Endothelial cell of umbilical vein (primary cell): ENCODE measurements around the gene LRIG1. TPM values are rescaled to one million over a fixed set of nuclear protein-coding genes. Genes with fewer than 3 reads are reported as not detected.

Experiments
- BruUV-seq: library from RNA; stranded (reverse); fragments of 400-500 nt; replicated peaks from 2 replicates; lab custom pipeline; 2021; lab: Mats Ljungman, UMichigan
- CTCF ChIA-PET: fragments of 300-600, 350-600 bp; sonication (Branson Sonifier 250); formaldehyde crosslinking; loops from one replicate; lab custom pipeline; 2021; ENCODE audit warnings: antibody characterized with exemption, inconsistent platforms; lab: Charles Lee
- POLR2A ChIA-PET: fragments of 300-600, 350-600 bp; sonication (Branson Sonifier 250); formaldehyde crosslinking; loops from one replicate; lab custom pipeline; 2021; ENCODE audit warnings: antibody characterized with exemption, inconsistent platforms; lab: Charles Lee
- DNase-seq: peaks from one replicate; pipeline ENCODE4 v3.0.0-alpha.2; 2011; ENCODE audit warnings: low read depth, low spot score
- FAIRE-seq: peaks from 2 replicates; lab custom pipeline; 2011; peaks lifted over from hg19 to GRCh38; lab: Jason Lieb, UNC
- H2AFZ ChIP-seq: 2 replicates; pipeline ENCODE4 v1.6.0; 2012; ENCODE audit warnings: low read depth, low read length, control low read depth, inconsistent platforms
- H3K27ac ChIP-seq: 2 replicates; pipeline ENCODE4 v1.5.1; 2011; ENCODE audit warnings: low read depth, mild to moderate bottlenecking, control low read depth, low read length, moderate library complexity; ENCODE audit not compliant: insufficient read depth
- H3K27me3 ChIP-seq, 2 experiments: 2 replicates each; pipeline versions ENCODE4 v1.6.0 to v1.6.1; 2011; ENCODE audit warnings: low read length in 2 of 2, mixed read lengths in 1 of 2; ENCODE audit not compliant: control insufficient read depth in 2 of 2, insufficient read depth in 2 of 2
- H3K36me3 ChIP-seq, 2 experiments: 2 replicates in 1 of 2; 3 replicates in 1 of 2; pipeline ENCODE4 v1.5.1; 2011; ENCODE audit warnings: low read length in 2 of 2, mild to moderate bottlenecking in 1 of 2, moderate library complexity in 1 of 2; ENCODE audit not compliant: control insufficient read depth in 2 of 2, insufficient read depth in 2 of 2; ENCODE audit errors: extremely low read depth in 1 of 2
- H3K4me1 ChIP-seq: 3 replicates; pipeline ENCODE4 v1.5.1; 2011; ENCODE audit warnings: mild to moderate bottlenecking, low read length; ENCODE audit not compliant: control insufficient read depth, insufficient read depth; ENCODE audit errors: extremely low read depth
- H3K4me2 ChIP-seq: 2 replicates; pipeline ENCODE4 v1.6.1; 2011; ENCODE audit warnings: low read length, control low read depth, mixed read lengths; ENCODE audit not compliant: insufficient read depth
- H3K4me3 ChIP-seq, 3 experiments: fragments of 200-600 bp in 1 of 3; sonication (generic), shearing (Covaris generic) in 1 of 3; replicated peaks in 1 of 3; 2 replicates each; pipeline ENCODE4 v1.5.1; 2011 to 2016; ENCODE audit warnings: control low read depth in 3 of 3, low read length in 3 of 3, mild to moderate bottlenecking in 2 of 3, inconsistent platforms in 1 of 3, low read depth in 1 of 3, moderate library complexity in 1 of 3; ENCODE audit not compliant: insufficient read depth in 1 of 3
- H3K79me2 ChIP-seq: 2 replicates; pipeline ENCODE4 v1.6.0; 2012; ENCODE audit warnings: low read length, inconsistent platforms; ENCODE audit not compliant: control insufficient read depth, insufficient read depth
- H3K9ac ChIP-seq: replicated peaks from 2 replicates; pipeline ENCODE3; 2011; ENCODE audit warnings: low read length, control low read depth; ENCODE audit not compliant: insufficient read depth; ENCODE audit errors: extremely low read depth
- H3K9me1 ChIP-seq: replicated peaks from 3 replicates; pipeline ENCODE4 v1.6.0; 2011; ENCODE audit warnings: mild to moderate bottlenecking, low read length; ENCODE audit not compliant: control insufficient read depth, insufficient read depth; ENCODE audit errors: extremely low read depth
- H3K9me3 ChIP-seq: replicated peaks from 2 replicates; pipeline ENCODE4 v1.5.1; 2012; ENCODE audit warnings: low read length, inconsistent platforms; ENCODE audit not compliant: control insufficient read depth, insufficient read depth
- H4K20me1 ChIP-seq: replicated peaks from 2 replicates; pipeline ENCODE3; 2011; ENCODE audit warnings: mild to moderate bottlenecking, low read length; ENCODE audit not compliant: control insufficient read depth, insufficient read depth; ENCODE audit errors: extremely low read depth
- CTCF ChIP-seq, 2 donors: IDR thresholded peaks; 1 replicate in 1 of 2; 2 replicates in 1 of 2; pipeline ENCODE4 v1.5.1; 2011; ENCODE audit warnings: low read length in 2 of 2, mild to moderate bottlenecking in 2 of 2, moderate library complexity in 2 of 2, control low read depth in 1 of 2, inconsistent platforms in 1 of 2, low read depth in 1 of 2; ENCODE audit not compliant: insufficient read depth in 1 of 2; ENCODE audit errors: extremely low read depth in 1 of 2
- EZH2 ChIP-seq: IDR thresholded peaks from 2 replicates; pipeline ENCODE4 v1.6.1; 2012; ENCODE audit warnings: borderline replicate concordance, low read depth, mild to moderate bottlenecking, moderate library complexity, low read length, inconsistent platforms; ENCODE audit not compliant: severe bottlenecking
- FOS ChIP-seq: IDR thresholded peaks from 2 replicates; pipeline ENCODE4 v1.6.1; 2011; ENCODE audit warnings: mild to moderate bottlenecking, low read length, moderate library complexity, borderline replicate concordance; ENCODE audit not compliant: insufficient read depth
- GATA2 ChIP-seq: IDR thresholded peaks from 2 replicates; pipeline ENCODE4 v1.7.0; 2011; ENCODE audit warnings: low read depth, mild to moderate bottlenecking, moderate library complexity, mixed read lengths, low read length; ENCODE audit not compliant: insufficient read length, insufficient read depth
- JUN ChIP-seq: IDR thresholded peaks from 2 replicates; pipeline ENCODE4 v1.6.1; 2011; ENCODE audit warnings: borderline replicate concordance, low read depth; ENCODE audit not compliant: insufficient read length, insufficient read depth
- MAX ChIP-seq: IDR thresholded peaks from 2 replicates; pipeline ENCODE4 v1.6.1; 2011; ENCODE audit not compliant: insufficient read depth, insufficient read length
- MYC ChIP-seq: IDR thresholded peaks from one replicate; pipeline ENCODE4 v1.6.1; 2011; ENCODE audit warnings: mild to moderate bottlenecking, low read depth, low read length
- POLR2A ChIP-seq: IDR thresholded peaks from 2 replicates; pipeline ENCODE4 v1.6.1; 2012; ENCODE audit warnings: low read depth, mild to moderate bottlenecking, control low read depth, low read length
- POLR2AphosphoS5 ChIP-seq: IDR thresholded peaks from 2 replicates; pipeline ENCODE4 v1.6.1; 2012; ENCODE audit warnings: low read depth, mild to moderate bottlenecking, control low read depth, low read length, moderate library complexity; ENCODE audit not compliant: insufficient read depth
- dilution Hi-C: fragments of 300-500 bp; cut with MboI; formaldehyde crosslinking; loops from one replicate; pipeline ENCODE4 v1.15.0; 2019; ENCODE audit warnings: low sequenced_read_pairs; ENCODE audit not compliant: extremely low pct_ligation_motif_present
- intact Hi-C: fragments of 100-400 bp; cut with micrococcal nuclease; formaldehyde crosslinking; loops from one replicate; pipeline ENCODE4 v1.10.0; 2022
- polyA plus RNA-seq, 4 experiments: library from polyadenylated mRNA; depleted of rRNA in 3 of 4; stranded (reverse) in 3 of 4; unstranded in 1 of 4; fragments of >200 nt; gene quantifications; 2 replicates each; pipeline versions ENCODE4 v1.2.1 to v1.2.3, GENCODE V29; 2011 to 2012; ENCODE audit warnings: missing spikeins in 1 of 4
- total RNA-seq: library from RNA; stranded (reverse); gene quantifications from 2 replicates; pipeline ENCODE4 v1.2.3, GENCODE V29; 2021

LRIG1 gene
- total and polyA plus RNA-seq, 2 donors (not counting 3 experiments of a cell fraction or from before 2014, with no cell fraction given), result 50.3 to 52.2 TPM

- intact Hi-C loops, result no loop called here
- CTCF ChIA-PET, result interaction anchor here (1.0 to 2.6 kb wide), 4 partner anchors 11 to 90 kb away, joined by 3 to 20 read pairs (median 4); no protein-coding TSS in a partner anchor
- H3K9ac ChIP-seq, result no peak overlapping the region
- TF ChIP-seq POLR2A, result no peak
- no peak for TF ChIP-seq GATA2
- TF ChIP-seq MAX, result no peak
- TF ChIP-seq CTCF (IDR thresholded peaks at IDR 0.05; ENCODE audit: extremely low read depth in 1 of 2, insufficient read depth in 1 of 2, low read depth in 1 of 2, low read length in 2 of 2), result no peak
- no peak for TF ChIP-seq FOS
- no peak for TF ChIP-seq EZH2
- no peak for TF ChIP-seq JUN
- no peak for TF ChIP-seq MYC
- TF ChIP-seq POLR2AphosphoS5, result no peak
- H3K27me3 ChIP-seq, result no peaks in the 10 kb centered on the region
- no peak overlapping the region for H3K4me3 ChIP-seq
- H2AFZ ChIP-seq, result no peak overlapping the region
- no peak for FAIRE-seq
- dilution Hi-C loops, result no loop called here
- H3K9me3 ChIP-seq, result no peaks in the 10 kb centered on the region
- H3K36me3 ChIP-seq, result peaks cover 0 to 2% of the 10 kb centered on the region in 2 experiments
- H3K79me2 ChIP-seq, result no peaks in the 10 kb centered on the region
- BruUV-seq, result no TSS peak
- no peak overlapping the region for H3K4me2 ChIP-seq
- no peak for DNase-seq
- no peaks in the 10 kb centered on the region for H4K20me1 ChIP-seq
- POLR2A ChIA-PET, result no interaction called here
- H3K4me1 ChIP-seq, result no peaks in the 10 kb centered on the region
- no peak overlapping the region for H3K27ac ChIP-seq
- H3K9me1 ChIP-seq, result no peaks in the 10 kb centered on the region
These were observed 134.1 kb downstream of the LRIG1 start for GRCh38 chr3:66366747-66367146.
